22Rv1 (cell line): ENCODE data around the gene TICAM1.
"Not testable (repeated sequence)": the region's sequence is repeated elsewhere in the genome, so short reads cannot be mapped to it uniquely, and the experiment has no call there.

Experiments used
- ZFX ChIP-seq: fragments of 450-650 bp; IDR thresholded peaks from 2 replicates; pipeline ENCODE4 v1.6.1; 2017; ENCODE audit warnings: antibody characterized with exemption, borderline replicate concordance
- TF ChIP-seq, protein P1 (sequence below): fragments of 450-650 bp; IDR thresholded peaks from 2 replicates; pipeline ENCODE4 v1.5.1; 2017; ENCODE audit warnings: mild to moderate bottlenecking

DNA sequence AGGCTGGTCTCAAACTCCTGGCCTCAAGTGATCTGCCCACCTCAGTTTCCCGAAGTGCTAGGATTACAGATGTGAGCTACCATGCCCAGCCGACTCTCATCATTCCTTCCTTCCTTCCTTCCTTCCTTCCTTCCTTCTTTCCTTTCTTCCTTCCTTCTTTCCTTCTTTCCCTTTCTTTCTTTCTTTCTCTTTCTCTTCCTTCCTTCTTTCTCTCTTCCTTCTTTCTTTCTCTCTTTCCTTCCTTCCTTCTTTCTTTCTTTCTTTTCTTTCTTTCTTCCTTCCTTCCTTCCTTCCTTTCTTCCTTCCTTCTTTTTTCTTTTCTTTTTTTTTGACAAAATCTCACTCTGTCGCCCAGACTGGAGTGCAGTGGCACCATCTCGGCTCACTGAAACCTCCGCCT lies 53.4 kb downstream of the TICAM1 start:
- TF ChIP-seq, protein P1, sequence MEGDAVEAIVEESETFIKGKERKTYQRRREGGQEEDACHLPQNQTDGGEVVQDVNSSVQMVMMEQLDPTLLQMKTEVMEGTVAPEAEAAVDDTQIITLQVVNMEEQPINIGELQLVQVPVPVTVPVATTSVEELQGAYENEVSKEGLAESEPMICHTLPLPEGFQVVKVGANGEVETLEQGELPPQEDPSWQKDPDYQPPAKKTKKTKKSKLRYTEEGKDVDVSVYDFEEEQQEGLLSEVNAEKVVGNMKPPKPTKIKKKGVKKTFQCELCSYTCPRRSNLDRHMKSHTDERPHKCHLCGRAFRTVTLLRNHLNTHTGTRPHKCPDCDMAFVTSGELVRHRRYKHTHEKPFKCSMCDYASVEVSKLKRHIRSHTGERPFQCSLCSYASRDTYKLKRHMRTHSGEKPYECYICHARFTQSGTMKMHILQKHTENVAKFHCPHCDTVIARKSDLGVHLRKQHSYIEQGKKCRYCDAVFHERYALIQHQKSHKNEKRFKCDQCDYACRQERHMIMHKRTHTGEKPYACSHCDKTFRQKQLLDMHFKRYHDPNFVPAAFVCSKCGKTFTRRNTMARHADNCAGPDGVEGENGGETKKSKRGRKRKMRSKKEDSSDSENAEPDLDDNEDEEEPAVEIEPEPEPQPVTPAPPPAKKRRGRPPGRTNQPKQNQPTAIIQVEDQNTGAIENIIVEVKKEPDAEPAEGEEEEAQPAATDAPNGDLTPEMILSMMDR = not testable (repeated sequence)
- not testable (repeated sequence) for TF ChIP-seq ZFX
